Stomach smooth muscle (tissue), 2 donors: Measurements from ENCODE around the gene SNRNP40.

Source experiments
- H3K27ac ChIP-seq: one replicate; pipeline ENCODE4 v1.7.0; 2013; ENCODE audit warnings: mild to moderate bottlenecking, low read length, inconsistent platforms
- H3K27me3 ChIP-seq, 2 donors: one replicate each; pipeline ENCODE4 v1.7.0; 2013; ENCODE audit warnings: low read length in 2 of 2; ENCODE audit not compliant: insufficient read depth in 2 of 2, control insufficient read depth in 1 of 2
- H3K36me3 ChIP-seq, 2 donors: one replicate each; pipeline ENCODE4 v1.7.0; 2013; ENCODE audit warnings: low read length in 2 of 2; ENCODE audit not compliant: control insufficient read depth in 2 of 2, insufficient read depth in 2 of 2
- H3K4me1 ChIP-seq: one replicate; pipeline ENCODE4 v1.7.0; 2013; ENCODE audit warnings: low read length; ENCODE audit not compliant: control insufficient read depth, insufficient read depth
- H3K4me3 ChIP-seq, 2 donors: one replicate each; pipeline ENCODE4 v1.7.0; 2013; ENCODE audit warnings: low read length in 2 of 2
- H3K9ac ChIP-seq, 2 donors: one replicate each; pipeline ENCODE4 v1.7.0; 2013; ENCODE audit warnings: low read length in 2 of 2, mild to moderate bottlenecking in 1 of 2
- H3K9me3 ChIP-seq, 2 donors: one replicate each; pipeline ENCODE4 v1.7.0; 2013; ENCODE audit warnings: low read length in 2 of 2; ENCODE audit not compliant: control insufficient read depth in 2 of 2
- donor health status: healthy.
- donor health status: Pancreatic carcinoma.

SNRNP40 gene

GRCh38 chr1:31216016-31216415 lies 80.6 kb downstream of the SNRNP40 start:
- Histone ChIP-seq H3K4me3 (no peak overlapping the region), H3K9ac (no peak overlapping the region)

DNA sequence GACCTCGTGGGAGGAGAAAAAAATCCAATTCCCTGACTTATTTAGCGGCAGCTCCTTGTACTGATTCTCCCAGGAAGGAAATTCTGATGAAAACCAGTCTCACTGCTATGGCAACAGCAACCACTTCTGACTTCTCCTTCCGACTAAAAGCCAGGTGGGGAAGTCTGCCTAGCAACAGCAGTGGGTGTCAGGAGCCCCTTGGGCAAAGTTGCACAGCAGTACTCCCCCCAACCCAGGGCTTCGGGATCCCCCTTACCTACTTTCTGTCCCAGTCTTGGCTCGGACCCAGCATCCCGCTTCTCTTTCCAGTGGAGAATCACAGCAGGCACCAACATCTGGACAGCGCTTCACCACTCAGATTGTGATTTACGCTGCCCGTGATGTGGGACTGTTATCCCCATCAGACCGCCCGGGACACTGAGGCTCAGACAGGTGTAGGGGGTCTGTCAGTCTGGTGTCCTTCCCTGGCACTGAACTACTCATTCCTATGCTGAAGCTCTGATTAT lies 81.5 kb downstream of the SNRNP40 start:
- no peaks in the 10 kb centered on the region for H3K9me3 ChIP-seq
- no peaks in the 10 kb centered on the region for H3K36me3 ChIP-seq
- H3K27ac ChIP-seq: no peak overlapping the region
- H3K27me3 ChIP-seq: peaks cover 0 to 3% of the 10 kb centered on the region in 2 donors
- H3K9ac ChIP-seq: no peak overlapping the region
- peaks cover 9% of the 10 kb centered on the region for H3K4me1 ChIP-seq
- H3K4me3 ChIP-seq: no peak overlapping the region

More at GRCh38 chr1:31216016-31216415, 80.6 kb downstream of the SNRNP40 start:
- H3K36me3 ChIP-seq: no peaks in the 10 kb centered on the region
- no peak overlapping the region for H3K27ac ChIP-seq
- peaks cover 9% of the 10 kb centered on the region for H3K4me1 ChIP-seq
- peaks cover 0 to 3% of the 10 kb centered on the region in 2 donors for H3K27me3 ChIP-seq
- H3K9me3 ChIP-seq: no peaks in the 10 kb centered on the region

GRCh38 chr1:31214316-31215064 lies 82.1 kb downstream of the SNRNP40 start:
- no peaks in the 10 kb centered on the region for H3K36me3 ChIP-seq
- no peak overlapping the region for H3K4me3 ChIP-seq
- H3K9me3 ChIP-seq: no peaks in the 10 kb centered on the region
- peaks cover 9% of the 10 kb centered on the region for H3K4me1 ChIP-seq
- no peak overlapping the region for H3K9ac ChIP-seq
- H3K27me3 ChIP-seq: peaks cover 0 to 3% of the 10 kb centered on the region in 2 donors
- H3K27ac ChIP-seq: no peak overlapping the region
